ENCODE data around the gene KCTD12. TPM values are rescaled to one million over a fixed set of nuclear protein-coding genes. Genes with fewer than 3 reads are reported as not detected.

The KCTD12 gene
- total RNA-seq, 4 donors from 2014 or later = 24.2 to 34.8 (median 27.6) TPM

DNA sequence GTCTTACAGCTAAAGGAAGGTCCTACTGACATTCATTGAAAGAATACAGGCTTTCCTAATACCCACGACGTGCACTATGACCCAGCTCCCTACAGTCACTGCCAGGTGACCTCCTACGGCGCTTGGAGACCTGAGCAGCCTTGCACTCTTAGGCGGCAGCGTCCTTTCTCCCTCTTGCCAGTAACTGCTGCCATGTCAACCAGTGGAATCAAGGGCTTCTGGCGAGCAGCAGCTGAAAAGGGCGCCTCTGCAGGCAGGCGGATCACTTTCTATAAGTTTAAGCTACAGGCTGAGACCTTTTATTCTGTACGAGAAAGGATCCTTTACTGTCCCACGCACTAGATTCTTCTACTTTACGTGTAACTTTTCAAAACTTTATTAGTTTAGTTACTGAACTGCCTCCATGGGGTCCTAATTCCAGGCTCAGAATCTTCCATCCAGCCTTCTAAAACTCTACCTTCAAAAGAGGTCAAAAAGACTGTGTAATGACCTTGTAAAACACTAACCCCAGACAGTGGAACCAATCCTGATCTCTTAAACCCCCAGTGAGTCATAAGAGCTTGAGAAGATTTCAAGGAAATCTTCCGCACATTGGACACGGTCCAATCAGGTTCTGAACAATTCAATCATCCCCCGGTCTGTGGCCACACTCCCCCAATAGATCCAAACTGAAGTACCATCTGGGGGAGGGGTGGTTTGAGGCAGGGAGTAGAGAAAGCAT lies 1.9 kb downstream of the KCTD12 start:
- no peaks in the 10 kb centered on the region for H3K36me3 ChIP-seq
- TF ChIP-seq CTCF (IDR thresholded peaks at IDR 0.05) = peak in 4 of 5 experiments; percentile 11 to 28 (median 23)
- TF ChIP-seq POLR2AphosphoS5 (IDR thresholded peaks at IDR 0.05) = peak in 1 of 3 donors; percentile 38
- TF ChIP-seq POLR2A (IDR thresholded peaks at IDR 0.05) = no peak
- no peak for TF ChIP-seq EP300 (IDR thresholded peaks at IDR 0.05; ENCODE audit: low read depth)
- no peaks in the 10 kb centered on the region for H3K9me3 ChIP-seq
- DNase-seq = peak; percentile 17
- H3K27ac ChIP-seq = peak overlapping the region; percentile 87 to 93 (median 88)
- peaks cover 0 to 35% (median 14%) of the 10 kb centered on the region in 4 donors for H3K4me1 ChIP-seq
- intact Hi-C loops (cut with DNase I; ENCODE audit: low total_unique reads) = loop anchor here (10.0 kb wide), 1 partner anchor 220 kb away; no protein-coding TSS in a partner anchor
- peak overlapping the region; percentile 39 to 80 (median 60) for H3K4me3 ChIP-seq
- in situ Hi-C loops (cut with MboI; ENCODE audit: low pct_ligation_motif_present in 1 of 4, low pct_unique_long_range_greater_than_20kb in 1 of 4, low sequenced_read_pairs in 3 of 4) = loop anchor here in 2 of 4 donors (25.0 kb wide), 2 partner anchors 222 to 397 kb away; no protein-coding TSS in a partner anchor
- 37 to 42% methylated on average over 2 to 15 of the region's 15 CpGs for WGBS, 2 donors (ENCODE audit: low coverage in 1 of 2)
- H3K27me3 ChIP-seq = peaks cover 6% of the 10 kb centered on the region

DNA sequence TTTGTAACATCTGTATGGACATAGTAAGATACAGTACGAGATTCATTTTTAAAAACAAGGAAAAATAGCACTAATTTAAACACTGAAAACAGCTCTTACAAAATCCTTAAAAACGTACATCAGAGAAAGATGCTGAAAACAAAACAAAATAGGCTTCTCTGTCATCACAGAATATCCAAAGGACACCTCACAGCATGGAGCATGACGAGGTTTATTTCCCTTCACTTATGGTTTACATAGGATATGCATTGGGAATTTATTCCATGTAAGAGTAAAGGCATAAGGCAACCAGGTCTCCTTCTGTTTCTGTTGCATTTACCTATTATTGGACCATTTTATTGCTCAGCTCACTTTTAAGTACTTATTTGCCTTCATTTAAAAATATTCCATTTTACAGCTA lies 3.0 kb downstream of the KCTD12 start:
- in situ Hi-C loops (cut with MboI; ENCODE audit: low pct_ligation_motif_present in 1 of 4, low pct_unique_long_range_greater_than_20kb in 1 of 4, low sequenced_read_pairs in 3 of 4) = loop anchor here in 2 of 4 donors (25.0 kb wide), 2 partner anchors 221 to 396 kb away; no protein-coding TSS in a partner anchor
- DNase-seq = no peak
- TF ChIP-seq POLR2AphosphoS5 (IDR thresholded peaks at IDR 0.05) (no peak), EP300 (IDR thresholded peaks at IDR 0.05; ENCODE audit: low read depth) (no peak), POLR2A (IDR thresholded peaks at IDR 0.05) (no peak)
- peaks cover 6% of the 10 kb centered on the region for H3K27me3 ChIP-seq
- 46 to 73% methylated on average over 3 of the region's 3 CpGs for WGBS, 2 donors (ENCODE audit: low coverage in 1 of 2)
- H3K4me3 ChIP-seq = peak overlapping the region in 3 of 4 donors; percentile 39 to 80 (median 55)
- intact Hi-C loops (cut with DNase I; ENCODE audit: low total_unique reads) = loop anchor here (10.0 kb wide), 1 partner anchor 218 kb away; no protein-coding TSS in a partner anchor
- no peaks in the 10 kb centered on the region for H3K9me3 ChIP-seq
- peak overlapping the region; percentile 23 to 93 (median 87) for H3K27ac ChIP-seq
- peaks cover 0 to 35% (median 14%) of the 10 kb centered on the region in 4 donors for H3K4me1 ChIP-seq
- no peaks in the 10 kb centered on the region for H3K36me3 ChIP-seq

DNA sequence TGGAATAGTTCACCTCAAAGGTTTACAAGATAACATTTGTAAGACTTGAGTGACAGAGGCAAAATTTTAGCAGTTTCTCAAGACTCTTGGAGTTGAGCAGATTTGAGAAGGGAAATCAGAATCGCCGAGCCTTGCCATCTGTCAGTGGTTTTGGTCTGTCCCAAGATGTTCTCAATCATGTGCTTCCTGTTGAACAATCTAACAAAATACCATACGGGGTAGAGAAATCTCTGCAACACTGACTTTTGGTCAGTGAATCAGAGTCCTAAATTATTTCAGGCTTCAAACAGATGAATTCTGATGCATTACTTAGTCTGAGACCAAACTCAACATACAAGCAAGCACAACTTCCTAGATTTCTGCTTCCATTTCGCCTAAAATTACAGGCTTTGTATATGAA lies 3.8 kb downstream of the KCTD12 start:
- in situ Hi-C loops (cut with MboI; ENCODE audit: low pct_ligation_motif_present in 1 of 4, low pct_unique_long_range_greater_than_20kb in 1 of 4, low sequenced_read_pairs in 3 of 4) (loop anchor here in 2 of 4 donors (25.0 kb wide), 2 partner anchors 220 to 395 kb away; no protein-coding TSS in a partner anchor), intact Hi-C loops (cut with DNase I; ENCODE audit: low total_unique reads) (loop anchor here (10.0 kb wide), 1 partner anchor 218 kb away; no protein-coding TSS in a partner anchor)
- DNase-seq = peak; percentile 11

DNA sequence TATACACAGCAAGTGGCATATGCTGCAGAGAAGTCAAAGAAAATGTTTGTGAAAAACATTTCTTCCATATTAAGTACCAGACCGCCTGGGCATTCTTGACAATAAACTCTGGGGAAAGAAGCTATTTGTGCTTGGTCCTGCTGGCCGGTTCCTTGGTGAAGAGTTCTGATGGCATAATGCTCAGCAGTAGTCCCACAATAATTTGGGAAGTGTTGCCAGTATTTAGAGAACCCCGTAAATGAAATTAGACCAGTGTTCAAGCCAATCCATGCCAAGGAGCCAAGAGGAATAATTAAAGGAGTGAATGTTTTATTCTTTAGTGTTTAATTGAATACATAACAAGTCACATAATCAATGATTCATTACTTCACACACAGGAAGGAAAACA lies 6.3 kb downstream of the KCTD12 start:
- WGBS, 2 donors (ENCODE audit: low coverage in 1 of 2) = 69 to 83% methylated on average over 1 to 3 of the region's 3 CpGs
- Histone ChIP-seq H3K9me3 (no peaks in the 10 kb centered on the region), H3K36me3 (no peaks in the 10 kb centered on the region), H3K4me3 (no peak overlapping the region), H3K4me1 (peaks cover 0 to 23% (median 5%) of the 10 kb centered on the region in 4 donors), H3K27me3 (no peaks in the 10 kb centered on the region), H3K27ac (peak overlapping the region; percentile 33 to 62 (median 48))
- in situ Hi-C loops (cut with MboI; ENCODE audit: low pct_ligation_motif_present in 1 of 4, low pct_unique_long_range_greater_than_20kb in 1 of 4, low sequenced_read_pairs in 3 of 4) = loop anchor here in 2 of 4 donors (25.0 kb wide), 2 partner anchors 218 to 393 kb away; no protein-coding TSS in a partner anchor
- intact Hi-C loops (cut with DNase I; ENCODE audit: low total_unique reads) = loop anchor here (10.0 kb wide), 1 partner anchor 215 kb away; no protein-coding TSS in a partner anchor
- no peak for DNase-seq
- TF ChIP-seq POLR2A (IDR thresholded peaks at IDR 0.05) (no peak), EP300 (IDR thresholded peaks at IDR 0.05; ENCODE audit: low read depth) (no peak), POLR2AphosphoS5 (IDR thresholded peaks at IDR 0.05) (no peak), CTCF (IDR thresholded peaks at IDR 0.05) (no peak)

More for the DNA sequence above, 3.8 kb downstream of the KCTD12 start:
- Histone ChIP-seq H3K9me3 (no peaks in the 10 kb centered on the region), H3K36me3 (no peaks in the 10 kb centered on the region), H3K4me1 (peaks cover 0 to 32% (median 14%) of the 10 kb centered on the region in 4 donors), H3K27me3 (peaks cover 4% of the 10 kb centered on the region), H3K27ac (peak overlapping the region; percentile 33 to 93 (median 87)), H3K4me3 (peak overlapping the region in 2 of 4 donors; percentile 39 to 80)
- WGBS, 2 donors (ENCODE audit: low coverage in 1 of 2) = 60 to 69% methylated on average over 4 of the region's 4 CpGs
- no peak for TF ChIP-seq CTCF (IDR thresholded peaks at IDR 0.05)
- TF ChIP-seq EP300 (IDR thresholded peaks at IDR 0.05; ENCODE audit: low read depth) = no peak
- TF ChIP-seq POLR2AphosphoS5 (IDR thresholded peaks at IDR 0.05) = peak in 2 of 3 donors; percentile 36 to 47
